ENCODE results near the gene HS3ST5. TPM values are rescaled to one million over a fixed set of nuclear protein-coding genes. Genes with fewer than 3 reads are reported as not detected.
"Not testable (repeated sequence)": the region's sequence is repeated elsewhere in the genome, so short reads cannot be mapped to it uniquely, and the experiment has no call there.

Gene HS3ST5
- total and polyA plus RNA-seq, 7 donors = 0.01 to 2.9 (median 0.25) TPM

DNA sequence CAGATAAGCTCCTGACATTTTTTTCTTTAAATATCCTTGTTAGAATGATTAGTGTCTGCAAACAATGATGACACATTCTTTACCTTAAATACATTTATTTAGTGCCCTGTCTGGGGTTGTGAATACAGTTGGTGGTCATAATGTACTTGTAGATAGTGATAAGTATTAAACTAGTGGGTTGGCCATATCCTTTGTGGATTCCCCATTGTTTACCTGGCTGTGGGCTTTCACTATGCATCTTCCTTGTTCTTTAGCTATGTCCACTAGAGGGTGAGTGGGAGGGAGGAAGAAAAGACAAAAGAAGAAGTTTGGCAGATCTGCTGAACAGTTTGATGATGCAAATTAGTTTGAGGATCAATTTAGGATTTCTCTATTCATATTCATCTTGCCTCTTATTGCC is 15.7 kb downstream of the HS3ST5 start:
- intact Hi-C loops (cut with DNase I) = no loop called here
- no peak for DNase-seq

DNA sequence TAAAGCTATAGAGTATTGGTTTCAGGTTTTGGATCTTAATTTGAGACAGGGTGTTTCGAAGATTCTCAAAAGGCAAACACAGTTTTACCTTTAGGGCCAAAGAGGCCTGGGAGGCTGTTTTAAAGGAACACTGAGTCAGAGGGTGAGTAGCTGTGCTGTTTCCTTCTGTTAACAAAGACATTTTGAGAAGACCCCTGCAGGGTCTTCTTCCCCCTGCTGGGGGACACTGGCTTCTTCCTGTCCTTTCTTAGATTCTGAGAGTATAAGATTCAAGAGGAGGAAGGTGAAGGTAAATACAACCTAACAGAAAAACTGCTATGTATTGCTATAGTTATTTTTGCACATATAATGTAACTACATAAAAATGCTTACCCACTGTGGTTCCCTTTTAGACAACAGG is 19.0 kb downstream of the HS3ST5 start:
- ATAC-seq (no peak), DNase-seq (no peak)
- Histone ChIP-seq H3K4me1 (no peaks in the 10 kb centered on the region), H3K9me3 (no peaks in the 10 kb centered on the region), H3K27ac (no peak overlapping the region), H3K4me3 (no peak overlapping the region), H3K27me3 (ENCODE audit: insufficient read depth in 3 of 3, low read length in 2 of 3) (no peaks in the 10 kb centered on the region), H3K36me3 (ENCODE audit: insufficient read depth in 1 of 2, low read depth in 1 of 2) (no peaks in the 10 kb centered on the region)
- 93 to 100% (median 100%) methylated on average over 1 of the region's 1 CpG for WGBS, 3 donors
- intact Hi-C loops (cut with DNase I) = no loop called here
- TF ChIP-seq, protein P1, sequence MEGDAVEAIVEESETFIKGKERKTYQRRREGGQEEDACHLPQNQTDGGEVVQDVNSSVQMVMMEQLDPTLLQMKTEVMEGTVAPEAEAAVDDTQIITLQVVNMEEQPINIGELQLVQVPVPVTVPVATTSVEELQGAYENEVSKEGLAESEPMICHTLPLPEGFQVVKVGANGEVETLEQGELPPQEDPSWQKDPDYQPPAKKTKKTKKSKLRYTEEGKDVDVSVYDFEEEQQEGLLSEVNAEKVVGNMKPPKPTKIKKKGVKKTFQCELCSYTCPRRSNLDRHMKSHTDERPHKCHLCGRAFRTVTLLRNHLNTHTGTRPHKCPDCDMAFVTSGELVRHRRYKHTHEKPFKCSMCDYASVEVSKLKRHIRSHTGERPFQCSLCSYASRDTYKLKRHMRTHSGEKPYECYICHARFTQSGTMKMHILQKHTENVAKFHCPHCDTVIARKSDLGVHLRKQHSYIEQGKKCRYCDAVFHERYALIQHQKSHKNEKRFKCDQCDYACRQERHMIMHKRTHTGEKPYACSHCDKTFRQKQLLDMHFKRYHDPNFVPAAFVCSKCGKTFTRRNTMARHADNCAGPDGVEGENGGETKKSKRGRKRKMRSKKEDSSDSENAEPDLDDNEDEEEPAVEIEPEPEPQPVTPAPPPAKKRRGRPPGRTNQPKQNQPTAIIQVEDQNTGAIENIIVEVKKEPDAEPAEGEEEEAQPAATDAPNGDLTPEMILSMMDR (IDR thresholded peaks at IDR 0.05) = no peak

More for the DNA sequence above, 15.7 kb downstream of the HS3ST5 start:
- Histone ChIP-seq H3K36me3 (ENCODE audit: insufficient read depth in 1 of 2, low read depth in 1 of 2) (no peaks in the 10 kb centered on the region), H3K27ac (no peak overlapping the region), H3K9me3 (no peaks in the 10 kb centered on the region), H3K27me3 (ENCODE audit: insufficient read depth in 3 of 3, low read length in 2 of 3) (no peaks in the 10 kb centered on the region), H3K4me1 (no peaks in the 10 kb centered on the region), H3K4me3 (no peak overlapping the region)
- ATAC-seq = no peak
- TF ChIP-seq, protein P1 (IDR thresholded peaks at IDR 0.05) = no peak

DNA sequence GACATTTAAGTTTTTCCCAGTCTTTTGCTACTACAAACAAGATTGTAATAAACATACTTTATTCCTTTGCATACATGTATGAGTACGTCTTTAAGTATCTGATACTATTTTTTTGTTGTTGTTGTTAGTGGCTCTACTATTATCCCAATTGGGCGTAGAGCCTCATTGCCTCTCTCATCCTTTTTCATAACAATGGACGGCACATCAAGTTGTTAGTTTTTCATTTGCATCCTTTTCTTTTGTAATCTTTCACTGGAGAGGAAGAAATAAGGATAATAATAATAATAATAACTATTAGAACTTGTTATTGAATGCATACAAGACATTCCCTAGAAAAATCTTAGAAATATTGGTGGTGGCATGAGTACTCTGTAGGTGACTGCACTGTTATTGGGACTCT is 23.1 kb downstream of the HS3ST5 start:
- Histone ChIP-seq H3K9me3 (no peaks in the 10 kb centered on the region), H3K36me3 (ENCODE audit: insufficient read depth in 1 of 2, low read depth in 1 of 2) (no peaks in the 10 kb centered on the region), H3K4me3 (no peak overlapping the region), H3K27me3 (ENCODE audit: insufficient read depth in 3 of 3, low read length in 2 of 3) (no peaks in the 10 kb centered on the region), H3K27ac (no peak overlapping the region), H3K4me1 (no peaks in the 10 kb centered on the region)
- intact Hi-C loops (cut with DNase I) = no loop called here
- ATAC-seq (no peak), DNase-seq (no peak)
- WGBS, 3 donors = 92 to 97% (median 97%) methylated on average over 3 of the region's 3 CpGs
- TF ChIP-seq, protein P1 (IDR thresholded peaks at IDR 0.05) = no peak

DNA sequence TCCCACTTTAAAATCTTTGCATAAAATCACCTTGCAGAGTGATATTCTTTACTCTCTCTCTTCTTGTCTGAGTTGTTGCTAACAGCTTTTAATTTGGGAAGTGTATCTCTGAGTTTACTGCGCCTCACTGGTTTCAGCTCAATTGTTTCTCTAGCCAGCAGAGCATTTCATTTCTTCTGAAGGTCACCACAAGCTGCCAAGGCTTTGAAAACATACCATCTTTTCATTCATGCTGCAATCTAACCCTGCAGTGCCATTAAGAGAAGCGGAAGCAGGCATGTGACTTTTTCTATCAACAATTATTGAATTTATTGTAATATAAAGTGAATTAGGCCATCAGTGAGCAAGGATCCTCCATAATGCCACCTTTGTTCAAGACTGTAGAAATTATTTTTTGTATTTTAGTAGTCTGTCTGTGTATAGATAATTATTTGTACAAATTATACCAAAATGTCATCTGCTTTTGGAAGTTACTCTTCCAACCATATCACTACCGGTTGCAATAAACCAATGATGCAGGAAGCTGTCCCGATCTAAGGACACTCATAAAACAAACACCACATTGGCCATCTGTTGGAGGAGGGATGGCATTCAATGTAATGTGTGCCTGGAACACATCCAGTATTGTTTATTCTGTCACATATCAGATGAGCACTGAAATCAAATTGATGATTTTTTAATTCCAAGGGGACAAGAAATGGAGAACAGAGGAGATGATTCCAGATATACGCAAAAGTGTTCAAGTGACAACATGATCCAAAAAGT is 26.8 kb downstream of the HS3ST5 start:
- H3K36me3 ChIP-seq (ENCODE audit: insufficient read depth in 1 of 2, low read depth in 1 of 2) = no peaks in the 10 kb centered on the region
- no peaks in the 10 kb centered on the region for H3K4me1 ChIP-seq
- intact Hi-C loops (cut with DNase I) = no loop called here
- TF ChIP-seq, protein P1 (IDR thresholded peaks at IDR 0.05) = no peak
- ATAC-seq (no peak), DNase-seq (no peak)
- H3K9me3 ChIP-seq = no peaks in the 10 kb centered on the region
- H3K27ac ChIP-seq = no peak overlapping the region
- H3K4me3 ChIP-seq = no peak overlapping the region
- no peaks in the 10 kb centered on the region for H3K27me3 ChIP-seq (ENCODE audit: insufficient read depth in 3 of 3, low read length in 2 of 3)
- WGBS, 3 donors = 85 to 88% (median 87%) methylated on average over 5 of the region's 5 CpGs

DNA sequence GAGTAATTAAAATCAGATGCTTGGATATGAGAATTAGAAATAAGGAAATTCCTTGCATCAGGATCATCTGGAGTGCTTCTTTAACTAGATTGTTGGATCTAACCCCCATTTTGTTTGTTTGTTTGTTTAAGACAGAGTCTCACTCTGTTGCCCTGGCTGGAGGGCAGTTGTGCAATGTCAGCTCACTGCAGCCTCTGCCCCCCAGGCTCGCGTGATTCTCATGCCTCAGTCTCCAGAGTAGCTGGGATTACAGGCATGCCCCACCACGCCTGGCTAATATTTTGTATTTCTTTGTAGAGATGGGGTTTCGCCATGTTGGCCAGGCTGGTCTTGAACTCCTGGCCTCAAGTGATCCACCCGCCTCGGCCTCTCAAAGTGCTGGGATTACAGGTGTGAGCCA is 29.0 kb downstream of the HS3ST5 start:
- H3K27me3 ChIP-seq (ENCODE audit: insufficient read depth in 3 of 3, low read length in 2 of 3); H3K9me3 ChIP-seq; DNase-seq; intact Hi-C loops (cut with DNase I); H3K4me3 ChIP-seq; ATAC-seq; H3K27ac ChIP-seq; H3K36me3 ChIP-seq (ENCODE audit: insufficient read depth in 1 of 2, low read depth in 1 of 2); H3K4me1 ChIP-seq: not testable (repeated sequence)
- 95 to 98% (median 96%) methylated on average over 6 of the region's 6 CpGs for WGBS, 3 donors

Data from psoas muscle (tissue), 8 donors.